GM19239 (cell line): ENCODE results near the gene TBC1D19.
"Not testable (repeated sequence)": the region's sequence is repeated elsewhere in the genome, so short reads cannot be mapped to it uniquely, and the experiment has no call there.

Experiments used
- DNase-seq: peaks from one replicate; pipeline ENCODE4 v3.0.0; 2011; ENCODE audit warnings: low spot score; ENCODE audit not compliant: insufficient read length
- FAIRE-seq: peaks from 2 replicates; lab custom pipeline; 2011; peaks lifted over from hg19 to GRCh38; lab: Jason Lieb, UNC

The TBC1D19 gene

DNA sequence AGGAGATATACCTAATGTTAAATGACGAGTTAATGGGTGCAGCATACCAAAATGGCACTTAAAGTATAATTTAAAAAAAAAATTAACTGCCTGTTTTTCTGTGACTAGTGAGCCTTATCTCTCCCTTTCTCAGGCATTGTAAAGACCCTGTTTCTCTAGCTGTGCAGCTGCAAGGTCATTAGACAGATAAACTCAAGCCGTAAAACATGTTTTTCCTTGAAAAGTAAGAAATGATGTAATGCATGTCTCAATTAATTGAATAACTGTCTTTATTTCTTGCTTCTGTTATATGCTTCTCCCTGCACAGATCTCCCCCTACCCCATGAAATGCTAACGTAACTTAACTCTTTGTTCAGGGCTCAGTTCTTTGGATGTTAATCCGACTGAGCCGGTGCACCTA, 10.5 kb downstream of the TBC1D19 start:
- FAIRE-seq: no peak
- no peak for DNase-seq

DNA sequence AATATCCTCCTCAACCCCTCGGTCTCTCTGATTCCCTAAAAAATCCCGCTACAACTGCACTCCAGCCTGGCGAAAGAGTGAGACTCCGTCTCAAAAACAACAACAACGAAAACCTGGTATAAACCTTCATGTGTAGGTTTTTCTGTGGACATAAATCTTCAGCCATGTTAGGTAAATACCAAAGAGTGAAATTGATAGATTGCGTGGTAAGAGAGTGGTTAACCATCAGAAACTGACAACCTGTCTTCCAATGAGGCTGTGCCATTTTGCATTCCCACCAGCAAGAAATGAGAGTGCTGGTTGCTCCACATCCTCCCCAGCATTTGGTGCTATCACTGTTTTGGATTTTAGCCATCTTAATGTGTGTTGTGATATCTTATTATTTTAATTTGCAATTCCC, 10.9 kb downstream of the TBC1D19 start:
- no peak for FAIRE-seq
- DNase-seq: no peak

DNA sequence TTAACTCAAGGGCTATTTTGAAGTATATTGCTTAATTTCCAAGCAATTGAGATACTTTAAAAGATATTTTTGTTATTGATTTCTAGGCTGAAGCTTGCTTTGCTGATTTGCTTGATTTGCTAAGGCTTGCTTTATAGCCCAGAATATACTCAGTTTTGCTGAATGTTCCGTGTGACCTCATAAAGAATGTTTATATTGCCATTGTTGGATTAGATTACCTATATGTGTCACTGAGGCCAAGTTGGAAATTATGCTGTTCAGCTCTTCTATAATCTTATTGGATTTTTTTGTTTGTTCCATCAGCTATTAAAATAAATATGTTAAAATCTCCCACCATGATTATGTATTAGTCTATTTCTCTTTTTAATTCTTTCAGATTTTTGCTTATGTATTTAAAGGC, 13.0 kb downstream of the TBC1D19 start:
- FAIRE-seq: no peak
- DNase-seq: no peak

DNA sequence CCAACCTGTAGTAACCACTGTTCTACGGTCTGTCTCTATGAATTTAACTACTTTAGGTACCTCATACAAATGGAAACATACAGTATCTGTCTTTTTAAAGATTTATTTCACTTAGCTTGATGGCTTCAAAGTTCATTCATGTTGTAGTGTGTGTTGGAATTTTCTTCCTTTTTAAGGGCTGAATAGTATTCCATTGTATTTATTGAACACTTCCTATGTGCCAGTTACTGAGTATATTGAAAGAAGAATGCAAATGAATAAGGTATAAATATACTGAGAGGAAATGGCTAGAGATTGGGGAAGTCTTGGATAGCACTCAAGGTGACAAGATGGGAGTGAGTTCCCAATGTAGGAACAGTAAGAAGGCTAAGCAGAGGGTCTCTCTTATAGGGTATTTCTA, 17.3 kb downstream of the TBC1D19 start:
- DNase-seq (no peak), FAIRE-seq (no peak)

DNA sequence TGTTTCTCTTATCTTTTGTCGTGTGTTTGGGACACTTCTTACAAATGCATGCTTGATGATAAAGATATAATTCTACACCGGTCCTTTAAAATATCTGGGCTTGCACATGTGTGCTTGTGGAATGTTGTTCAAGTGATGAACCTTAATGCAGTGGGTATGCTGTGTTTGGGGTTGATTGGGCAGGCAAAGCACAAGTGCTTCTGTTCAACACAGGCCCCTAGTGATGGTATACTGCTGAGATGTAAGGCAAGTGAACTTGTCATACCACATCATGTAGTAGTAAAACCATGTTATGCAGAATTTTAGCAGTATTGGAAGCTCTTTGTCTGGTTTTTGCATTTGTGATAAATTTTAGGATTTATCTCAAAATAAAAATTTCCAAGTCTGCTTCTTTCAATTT, 23.9 kb downstream of the TBC1D19 start:
- FAIRE-seq (no peak), DNase-seq (no peak)

DNA sequence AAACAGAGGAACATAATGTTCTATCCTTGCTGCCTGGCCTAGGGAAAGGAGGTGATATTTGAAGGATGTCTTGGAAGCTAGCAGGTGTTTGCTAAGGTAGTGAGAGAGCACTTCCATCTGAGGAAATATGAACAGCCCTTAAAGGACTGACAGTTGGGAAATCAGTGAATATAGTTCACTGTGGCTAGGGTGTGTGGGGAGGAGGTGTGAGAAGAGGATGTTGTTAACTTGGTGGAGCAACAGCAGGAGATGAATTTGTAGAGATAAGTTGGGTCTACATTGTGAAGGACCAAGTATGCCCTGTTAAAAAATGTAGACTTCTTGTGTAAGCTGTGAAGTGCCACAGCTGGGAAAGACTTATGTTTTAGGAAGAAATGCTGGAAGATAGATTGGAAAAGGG, 25.5 kb downstream of the TBC1D19 start:
- FAIRE-seq: no peak
- no peak for DNase-seq

DNA sequence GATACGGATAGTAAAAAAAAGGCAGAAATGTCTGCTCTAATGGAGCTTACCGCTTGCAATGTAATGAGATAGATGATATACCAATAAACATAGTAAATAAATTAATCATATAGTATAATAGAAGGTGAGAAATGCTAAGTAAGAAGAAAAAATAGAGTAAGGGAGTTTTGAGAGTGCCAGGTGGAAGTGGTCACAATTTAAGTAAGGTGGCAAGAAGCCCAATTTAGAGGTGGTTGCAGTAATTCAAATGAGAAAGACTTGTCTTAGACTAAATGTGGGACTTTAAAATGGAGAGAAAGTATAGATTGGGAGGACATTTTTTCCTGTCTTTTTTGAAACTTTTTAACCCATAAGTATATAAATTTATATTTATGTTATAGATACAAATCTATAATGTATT, 26.0 kb downstream of the TBC1D19 start:
- DNase-seq (no peak), FAIRE-seq (no peak)

DNA sequence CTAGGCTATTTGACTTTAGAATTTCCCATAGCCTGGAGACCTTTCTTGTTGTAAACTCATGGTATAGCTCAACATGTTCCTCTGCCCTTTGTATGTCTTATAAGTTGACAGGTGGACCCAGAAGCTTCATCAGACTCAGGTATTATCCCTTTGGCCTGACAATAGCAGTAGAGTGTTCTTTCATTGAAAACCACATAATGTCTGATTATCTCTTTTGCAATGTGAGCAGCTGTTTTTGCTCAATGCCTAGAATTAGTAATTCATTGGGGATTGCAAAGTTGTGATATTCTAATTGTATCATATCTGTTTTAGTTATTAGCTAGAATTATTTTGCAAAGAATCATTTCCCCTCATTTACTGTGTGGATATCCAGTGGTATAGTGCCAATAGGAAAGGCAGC, 27.5 kb downstream of the TBC1D19 start:
- DNase-seq: no peak
- no peak for FAIRE-seq

DNA sequence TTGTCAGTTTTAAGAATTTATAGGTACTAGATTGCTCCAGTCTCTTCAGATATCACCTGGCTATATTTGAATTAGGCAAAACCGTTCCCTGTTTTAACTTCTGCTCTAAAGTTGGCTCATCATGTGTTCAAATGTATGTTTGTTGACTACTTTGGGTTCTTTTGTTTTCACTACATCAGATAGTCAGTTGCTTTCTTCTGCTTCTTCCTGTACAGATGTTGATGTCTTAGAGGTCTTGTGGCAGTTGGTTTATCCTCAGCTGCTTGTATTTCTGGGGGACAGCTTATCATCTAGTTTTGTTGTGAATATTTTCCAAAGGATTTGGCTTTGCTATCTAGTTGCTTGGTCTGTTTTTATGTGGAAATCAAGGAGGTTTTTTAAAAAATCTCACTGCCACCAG, 28.0 kb downstream of the TBC1D19 start:
- FAIRE-seq: no peak
- DNase-seq: no peak

DNA sequence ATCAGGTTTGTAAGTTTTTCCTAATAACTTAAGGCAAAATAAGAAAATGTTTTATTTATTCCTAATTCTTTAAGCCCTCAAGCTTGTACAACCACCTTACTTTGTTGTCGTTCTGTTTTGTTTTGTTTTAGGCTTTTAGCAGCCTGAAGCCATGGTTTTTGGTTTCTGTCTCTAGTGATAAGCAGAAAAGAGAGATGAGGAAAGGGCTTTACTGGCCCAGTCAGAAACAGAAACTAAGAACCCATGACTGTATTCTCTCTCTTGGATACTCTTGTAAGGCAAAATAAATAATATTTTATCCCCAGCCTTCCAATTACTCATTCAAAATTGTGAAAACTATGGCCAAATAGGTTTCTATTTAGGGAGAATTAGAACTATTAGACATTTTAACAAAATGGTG, 29.4 kb downstream of the TBC1D19 start:
- DNase-seq (no peak), FAIRE-seq (no peak)

DNA sequence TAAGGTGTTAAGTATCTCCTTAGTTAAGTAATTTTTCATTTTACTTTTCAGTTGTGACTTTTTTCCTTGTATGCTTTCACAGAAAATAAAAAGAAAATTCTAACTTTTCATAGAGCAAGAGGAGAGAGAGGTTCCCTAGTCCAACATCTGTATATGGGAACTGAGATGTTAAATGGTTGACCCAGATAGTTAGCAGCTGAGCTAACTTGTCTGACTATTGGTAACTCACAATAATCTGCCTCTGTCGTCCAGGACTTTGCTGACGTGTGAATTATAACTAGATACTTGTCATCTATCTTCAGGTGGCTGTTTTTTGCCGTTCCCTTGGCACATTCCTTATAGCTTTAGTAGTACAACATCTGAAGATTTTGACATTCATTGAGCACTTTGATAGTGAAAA, 29.9 kb downstream of the TBC1D19 start:
- DNase-seq (no peak), FAIRE-seq (no peak)

DNA sequence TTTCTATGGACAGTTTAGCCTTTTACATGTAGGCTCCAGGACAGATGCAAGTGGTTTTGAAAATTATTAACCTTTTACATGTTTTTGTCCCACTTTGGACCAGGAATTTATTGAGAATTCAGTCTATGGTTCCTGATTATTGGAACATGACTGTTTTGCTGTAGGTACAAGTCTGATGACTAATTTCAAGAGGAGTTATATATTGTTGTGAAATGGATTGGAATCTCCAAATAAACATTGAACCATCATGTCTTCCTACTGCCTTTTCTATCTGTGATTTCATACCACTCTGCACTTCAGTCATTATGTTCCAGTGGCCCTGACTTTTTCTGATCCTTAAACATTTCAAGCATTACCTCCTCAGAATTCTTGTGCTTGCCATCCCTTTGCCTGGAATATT, 35.9 kb downstream of the TBC1D19 start:
- FAIRE-seq (no peak), DNase-seq (no peak)

DNA sequence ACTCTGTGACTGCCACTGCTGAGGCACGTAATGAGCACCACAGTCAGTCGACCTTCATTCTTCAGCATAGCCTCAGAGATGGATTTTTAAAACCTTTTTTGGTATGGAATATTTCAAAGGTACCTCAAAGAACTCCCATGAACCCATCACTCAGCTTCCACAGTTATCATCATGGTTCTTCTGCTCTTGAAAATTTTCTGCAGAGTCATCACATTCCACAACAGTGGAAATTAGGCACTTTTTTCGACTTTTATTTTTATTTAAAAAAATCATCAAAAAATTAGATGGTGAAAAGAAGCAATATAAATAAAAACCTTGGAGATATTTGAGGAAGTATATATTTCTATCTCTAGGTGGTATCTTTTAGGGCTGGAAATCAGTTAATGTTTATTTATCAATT, 37.5 kb downstream of the TBC1D19 start:
- FAIRE-seq (no peak), DNase-seq (no peak)

DNA sequence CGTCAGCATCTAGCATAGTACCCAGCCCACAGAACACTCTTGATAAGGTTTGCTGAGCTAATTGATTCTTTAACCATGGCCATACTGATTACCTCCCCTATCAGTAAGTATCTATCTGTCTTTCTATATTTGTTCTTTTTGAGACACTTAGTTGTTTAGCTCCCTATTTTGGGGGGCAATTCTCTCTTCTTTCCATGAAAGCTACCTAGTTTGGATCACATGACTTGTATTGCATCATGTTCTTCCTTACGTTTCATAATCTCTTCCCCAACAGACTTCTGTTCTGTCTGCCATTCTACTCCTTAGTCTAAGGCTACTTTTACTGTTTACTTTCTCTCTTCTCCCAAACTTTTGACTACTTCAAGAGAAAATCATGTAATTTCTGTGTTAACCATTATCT, 39.0 kb downstream of the TBC1D19 start:
- DNase-seq: no peak
- no peak for FAIRE-seq

DNA sequence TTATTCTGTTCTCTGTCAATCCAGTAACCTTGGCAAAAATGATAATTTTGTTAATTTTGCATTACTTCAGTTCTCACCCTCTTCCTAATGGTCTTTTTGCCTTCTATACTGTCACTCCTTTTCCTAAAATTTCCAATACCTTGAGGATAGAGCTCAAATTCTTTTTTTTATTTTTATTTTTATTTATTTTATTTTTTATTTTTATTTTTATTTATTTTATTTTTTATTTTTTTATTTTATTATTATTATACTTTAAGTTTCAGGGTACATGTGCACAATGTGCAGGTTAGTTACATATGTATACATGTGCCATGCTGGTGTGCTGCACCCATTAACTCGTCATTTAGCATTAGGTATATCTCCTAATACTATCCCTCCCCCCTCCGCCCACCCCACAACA, 42.8 kb downstream of the TBC1D19 start:
- FAIRE-seq, DNase-seq: not testable (repeated sequence)

DNA sequence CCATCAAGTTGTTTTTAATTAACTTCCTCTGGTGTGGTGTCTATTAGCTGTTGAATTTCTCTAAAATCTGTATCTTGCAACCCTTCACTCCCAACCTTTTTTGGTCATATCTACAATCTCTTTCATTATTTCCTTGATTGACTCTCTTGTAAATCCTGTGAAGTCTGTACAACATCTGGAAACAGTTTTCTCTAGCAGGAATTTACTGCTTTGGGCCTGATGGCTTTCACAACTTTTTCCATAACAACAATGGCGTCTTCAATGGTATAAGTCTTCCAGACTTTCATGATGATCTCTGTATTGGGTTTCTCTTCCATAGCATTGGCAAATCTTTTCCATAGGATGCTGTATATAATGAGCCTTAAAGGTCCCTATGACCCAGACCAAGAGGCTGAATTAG, 49.0 kb downstream of the TBC1D19 start:
- DNase-seq (no peak), FAIRE-seq (no peak)

DNA sequence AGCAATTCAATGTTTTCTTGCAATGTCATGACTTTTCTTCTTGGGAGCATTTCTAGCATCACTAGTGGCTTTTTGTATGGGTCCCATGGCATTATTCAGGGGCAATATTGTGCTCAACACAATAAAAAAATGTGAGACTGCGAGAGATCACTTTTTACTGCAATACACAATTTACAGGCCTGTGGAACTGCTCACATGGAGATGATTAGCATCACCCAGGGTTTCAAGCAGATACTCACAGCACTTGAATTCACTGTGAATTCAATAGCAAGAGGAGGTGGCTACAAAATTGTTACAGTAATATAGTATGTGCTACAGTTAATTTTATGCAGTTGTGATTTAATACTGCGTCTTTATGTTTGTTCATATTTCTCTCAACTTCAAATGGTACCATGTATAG, 50.4 kb downstream of the TBC1D19 start:
- DNase-seq (no peak), FAIRE-seq (no peak)

DNA sequence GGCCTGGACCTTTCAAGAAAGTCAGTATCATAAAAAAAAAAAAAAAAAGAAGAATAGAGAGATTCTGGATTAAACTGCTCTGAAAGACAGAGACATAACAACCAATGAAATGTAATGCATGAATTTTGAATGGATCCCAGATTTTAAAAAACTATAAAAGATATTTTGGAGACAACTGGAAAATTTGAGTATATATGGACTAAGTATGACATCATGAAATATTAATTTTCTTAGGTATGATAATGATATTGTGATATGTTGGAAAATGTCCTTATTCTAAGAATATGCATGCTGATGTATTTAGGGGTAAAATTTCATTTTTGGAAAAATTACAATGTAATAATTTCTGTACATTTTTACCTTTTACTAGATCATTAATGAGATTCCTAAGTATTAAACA, 52.6 kb downstream of the TBC1D19 start:
- no peak for FAIRE-seq

DNA sequence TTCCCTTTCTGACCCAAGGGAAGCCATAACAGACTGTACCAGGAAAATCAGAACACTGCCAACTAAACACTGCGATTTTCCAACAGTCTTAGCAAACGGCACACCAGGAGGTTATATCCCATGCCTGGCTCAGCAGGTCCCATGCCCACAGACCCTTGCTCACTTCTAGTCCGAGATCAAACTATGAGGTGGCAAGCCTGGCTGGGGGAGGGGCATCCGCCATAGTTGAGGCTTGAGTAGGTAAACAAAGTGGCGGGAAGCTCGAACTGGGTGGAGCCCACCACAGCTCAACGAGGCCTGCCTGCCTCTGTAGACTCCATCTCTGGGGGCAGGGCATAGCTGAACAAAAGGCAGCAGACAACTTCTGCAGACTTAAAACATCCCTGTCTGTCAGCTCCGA, 56.8 kb downstream of the TBC1D19 start:
- not testable (repeated sequence) for DNase-seq, FAIRE-seq

More for the DNA sequence above, 52.6 kb downstream of the TBC1D19 start:
- DNase-seq: no peak

DNA sequence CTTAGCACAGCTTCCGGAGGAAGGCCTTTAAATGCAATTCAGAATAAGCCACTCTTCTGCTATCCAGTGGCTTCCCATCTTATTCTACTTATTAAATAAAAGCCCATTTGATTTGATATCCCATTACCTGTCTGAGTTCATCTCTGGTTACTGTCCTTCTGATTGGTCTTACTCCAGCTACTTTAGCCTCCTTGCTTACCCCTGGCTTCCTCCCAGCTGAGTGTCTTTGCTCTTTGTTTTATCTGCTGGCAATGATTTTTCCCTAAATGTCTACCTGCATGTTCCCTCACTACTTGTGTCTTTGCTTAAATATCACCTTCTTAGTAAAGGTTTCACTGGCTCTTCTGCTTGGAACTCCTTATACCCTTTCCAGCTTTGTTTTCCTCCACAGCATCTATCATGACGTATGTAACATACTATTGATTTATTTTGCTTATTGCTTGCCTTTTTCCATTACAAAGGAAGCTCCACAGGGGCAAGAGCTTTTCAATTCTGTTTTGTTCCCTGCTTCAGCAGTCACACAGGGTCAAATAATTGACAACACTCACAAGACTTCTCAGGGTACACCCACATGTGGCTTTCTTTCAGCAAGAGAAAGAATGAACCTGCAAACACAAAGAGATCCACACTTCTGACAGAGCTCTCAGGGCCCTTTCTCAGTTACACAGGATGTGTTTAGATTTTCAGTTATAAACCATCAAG, 63.8 kb downstream of the TBC1D19 start:
- DNase-seq: no peak
- FAIRE-seq: no peak

DNA sequence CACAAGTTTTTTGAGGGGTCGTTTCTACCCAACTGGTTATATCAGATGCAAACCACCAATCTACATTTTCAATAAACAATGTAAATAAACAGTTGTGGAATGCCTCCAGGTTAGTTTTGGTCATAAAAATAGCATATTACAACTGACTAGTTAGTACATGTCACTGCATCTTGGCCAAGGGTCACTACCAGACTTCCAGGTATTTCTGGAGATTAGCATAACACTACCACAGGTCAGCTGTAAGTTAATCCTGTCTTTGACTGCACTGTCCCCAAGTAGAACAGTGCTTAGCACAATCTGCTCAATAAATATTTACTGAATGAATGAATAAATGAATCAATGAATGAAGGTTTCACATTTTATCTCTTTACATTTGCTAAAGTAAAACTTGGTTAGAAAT, 64.4 kb downstream of the TBC1D19 start:
- no peak for FAIRE-seq
- no peak for DNase-seq

DNA sequence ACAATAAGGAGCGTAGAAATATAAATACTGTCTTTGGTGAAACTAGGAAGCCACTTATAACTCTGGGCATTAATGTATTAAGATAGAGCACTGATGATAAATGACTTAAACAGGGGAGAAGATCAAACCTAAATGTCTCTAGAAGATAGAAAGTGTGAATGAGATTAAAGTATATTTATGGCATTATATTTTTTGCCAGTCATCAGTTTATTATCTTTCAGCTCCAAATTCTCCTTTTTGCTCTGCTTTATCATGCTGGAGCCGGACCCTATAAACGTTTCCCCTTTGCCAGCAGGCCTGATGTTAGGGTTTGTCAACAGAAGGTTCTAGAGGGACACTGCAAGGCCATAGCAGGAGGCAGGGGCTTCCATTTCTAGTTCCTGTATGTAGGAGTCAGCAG, 76.4 kb downstream of the TBC1D19 start:
- FAIRE-seq (no peak), DNase-seq (no peak)

DNA sequence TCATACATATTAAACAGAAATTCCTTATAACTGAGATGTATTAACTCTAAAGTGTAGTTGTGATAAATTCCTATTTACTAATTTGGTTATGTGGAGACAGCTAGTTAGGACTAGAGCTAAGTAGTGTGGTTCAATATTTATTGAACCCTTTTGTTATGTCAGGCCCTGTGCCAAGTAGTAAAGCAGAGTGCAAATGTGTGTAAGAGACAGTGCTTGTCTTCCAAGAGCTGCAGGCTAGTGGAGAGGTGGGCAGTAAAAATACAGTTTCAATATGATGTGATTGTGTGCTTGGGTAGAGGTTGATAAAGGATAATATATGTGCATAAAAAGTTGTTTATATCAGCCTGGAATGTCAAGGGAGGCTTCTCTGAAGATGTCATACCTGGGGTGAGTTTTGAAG, 80.0 kb downstream of the TBC1D19 start:
- FAIRE-seq: no peak
- DNase-seq: no peak
